ENCODE data around the gene LCE1C.

The LCE1C gene, protein sequence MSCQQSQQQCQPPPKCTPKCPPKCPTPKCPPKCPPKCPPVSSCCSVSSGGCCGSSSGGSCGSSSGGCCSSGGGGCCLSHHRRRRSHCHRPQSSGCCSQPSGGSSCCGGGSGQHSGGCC

DNA sequence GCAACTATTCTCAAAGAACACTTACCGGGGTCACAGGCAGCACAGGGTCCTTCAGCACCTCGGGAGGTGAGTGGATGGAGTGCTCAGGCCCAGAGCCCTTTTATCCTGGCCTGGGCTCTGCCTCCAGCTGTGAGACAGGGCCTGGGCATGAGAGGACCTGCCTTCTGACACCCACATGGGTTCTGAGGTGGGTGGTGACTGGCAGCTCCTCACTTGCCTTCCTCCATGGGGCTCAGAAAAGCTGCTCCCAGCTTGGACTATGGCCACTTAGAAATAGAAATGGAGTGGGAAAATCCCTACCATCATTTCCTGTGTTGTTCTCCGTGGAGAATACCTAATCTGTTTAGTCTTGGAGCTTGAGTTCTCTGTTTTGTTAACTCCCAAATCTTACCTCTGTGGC lies at the start of gene LCE1C:
Gene LCE1C, minus strand, starts transcription at position 76 of the 400 bp plus-strand sequence. CDS start 1,173 bp downstream, outside the sequence.
- in situ Hi-C loops (cut with HindIII; ENCODE audit: low sequenced_read_pairs): no loop called here
- no peak within 1 kb of the TSS for H3K4me3 ChIP-seq (ENCODE audit: low read depth, low read length)

DNA sequence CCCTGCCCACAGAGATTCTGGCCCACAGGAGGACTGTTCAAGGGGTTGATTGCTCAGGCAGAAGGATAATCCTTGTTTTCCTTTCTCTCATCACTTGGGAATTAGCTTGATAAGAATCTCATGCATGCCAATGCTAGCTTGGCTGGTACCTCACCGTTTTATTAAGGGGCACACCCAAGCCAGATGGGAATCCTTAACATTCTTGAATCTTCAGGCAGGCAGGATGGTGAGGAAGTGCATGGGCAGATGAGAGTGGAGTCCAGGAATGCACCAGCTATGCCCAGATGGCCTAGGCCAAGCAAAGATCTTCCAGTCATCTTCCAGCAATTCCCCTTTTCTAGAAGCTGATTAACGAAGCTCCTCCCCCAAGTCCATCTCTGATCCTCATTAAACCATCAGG lies 49.2 kb upstream of the LCE1C start:
- TF ChIP-seq, protein P1, sequence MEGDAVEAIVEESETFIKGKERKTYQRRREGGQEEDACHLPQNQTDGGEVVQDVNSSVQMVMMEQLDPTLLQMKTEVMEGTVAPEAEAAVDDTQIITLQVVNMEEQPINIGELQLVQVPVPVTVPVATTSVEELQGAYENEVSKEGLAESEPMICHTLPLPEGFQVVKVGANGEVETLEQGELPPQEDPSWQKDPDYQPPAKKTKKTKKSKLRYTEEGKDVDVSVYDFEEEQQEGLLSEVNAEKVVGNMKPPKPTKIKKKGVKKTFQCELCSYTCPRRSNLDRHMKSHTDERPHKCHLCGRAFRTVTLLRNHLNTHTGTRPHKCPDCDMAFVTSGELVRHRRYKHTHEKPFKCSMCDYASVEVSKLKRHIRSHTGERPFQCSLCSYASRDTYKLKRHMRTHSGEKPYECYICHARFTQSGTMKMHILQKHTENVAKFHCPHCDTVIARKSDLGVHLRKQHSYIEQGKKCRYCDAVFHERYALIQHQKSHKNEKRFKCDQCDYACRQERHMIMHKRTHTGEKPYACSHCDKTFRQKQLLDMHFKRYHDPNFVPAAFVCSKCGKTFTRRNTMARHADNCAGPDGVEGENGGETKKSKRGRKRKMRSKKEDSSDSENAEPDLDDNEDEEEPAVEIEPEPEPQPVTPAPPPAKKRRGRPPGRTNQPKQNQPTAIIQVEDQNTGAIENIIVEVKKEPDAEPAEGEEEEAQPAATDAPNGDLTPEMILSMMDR (IDR thresholded peaks at IDR 0.05; ENCODE audit: low read depth, low read length): no peak
- H3K4me3 ChIP-seq (ENCODE audit: low read depth, low read length): no peak overlapping the region
- no peak for DNase-seq (ENCODE audit: low read depth, low spot score)
- in situ Hi-C loops (cut with HindIII; ENCODE audit: low sequenced_read_pairs): no loop called here

More for the DNA sequence above, at the start of gene LCE1C:
- TF ChIP-seq, protein P1 (IDR thresholded peaks at IDR 0.05; ENCODE audit: low read depth, low read length): no peak
- no peak for DNase-seq (ENCODE audit: low read depth, low spot score)

DNA sequence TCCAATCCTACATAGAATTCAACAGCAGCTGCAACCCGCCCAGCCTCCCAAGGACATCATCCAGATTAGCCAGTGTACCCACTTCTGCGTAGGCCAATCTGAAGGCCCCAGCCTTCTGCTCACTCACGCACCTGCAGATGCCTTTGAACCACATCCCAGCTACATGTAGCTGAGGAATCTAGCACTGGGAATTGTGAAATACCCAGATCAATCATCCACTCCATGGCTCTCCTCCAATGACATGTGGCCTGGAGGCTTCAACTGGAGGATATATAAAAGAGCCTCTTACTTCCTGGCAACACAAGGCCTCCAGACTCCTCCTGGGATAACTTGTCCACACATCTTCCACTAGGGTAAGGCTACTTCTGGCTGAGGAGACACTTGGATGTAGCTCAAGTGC lies 36.1 kb upstream of the LCE1C start, which contains the start of gene LCE6A:
Gene LCE6A, plus strand, starts transcription at position 301 of the 400 bp plus-strand sequence. CDS start 665 bp downstream, outside the sequence.
- DNase-seq (ENCODE audit: low read depth, low spot score): no peak
- TF ChIP-seq, protein P1 (IDR thresholded peaks at IDR 0.05; ENCODE audit: low read depth, low read length): no peak
- no peak within 1 kb of the TSS for H3K4me3 ChIP-seq (ENCODE audit: low read depth, low read length)
- in situ Hi-C loops (cut with HindIII; ENCODE audit: low sequenced_read_pairs): no loop called here

DNA sequence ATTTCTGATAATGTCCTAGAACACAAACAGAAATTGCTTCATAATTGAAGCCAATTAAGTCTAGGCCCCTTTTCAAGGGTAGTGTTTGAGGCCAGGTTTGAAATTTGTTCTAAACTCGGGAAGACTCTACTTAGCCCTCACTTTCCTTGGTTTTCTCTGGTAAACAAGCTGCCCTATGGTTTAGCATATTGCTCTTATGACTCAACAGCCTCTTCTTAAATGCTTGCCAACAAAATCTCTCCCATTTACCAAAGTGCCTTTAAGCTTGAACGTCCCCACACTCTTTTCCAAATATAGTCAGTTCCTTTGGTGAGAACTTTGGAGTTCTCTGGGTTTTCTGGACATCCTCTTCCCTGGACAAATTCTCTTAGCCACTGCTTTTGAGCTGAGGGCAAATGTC lies 30.4 kb upstream of the LCE1C start:
- DNase-seq (ENCODE audit: low read depth, low spot score): no peak
- no peak overlapping the region for H3K4me3 ChIP-seq (ENCODE audit: low read depth, low read length)
- in situ Hi-C loops (cut with HindIII; ENCODE audit: low sequenced_read_pairs): no loop called here
- TF ChIP-seq, protein P1 (IDR thresholded peaks at IDR 0.05; ENCODE audit: low read depth, low read length): no peak

- in situ Hi-C loops (cut with HindIII; ENCODE audit: low sequenced_read_pairs): no loop called here
- TF ChIP-seq, protein P1 (IDR thresholded peaks at IDR 0.05; ENCODE audit: low read depth, low read length): no peak
- H3K4me3 ChIP-seq (ENCODE audit: low read depth, low read length): no peak within 1 kb of the TSS
- no peak for DNase-seq (ENCODE audit: low read depth, low spot score)
These were observed 20.7 kb upstream of the LCE1C start, which contains the start of gene LCE1A for GRCh38 chr1:152827173-152827572. LCE1A (plus strand) TSS chr1:152827473; CDS start chr1:152827473, 0 bp downstream.

GRCh38 chr1:152824964-152825363 lies 18.5 kb upstream of the LCE1C start:
- TF ChIP-seq, protein P1 (IDR thresholded peaks at IDR 0.05; ENCODE audit: low read depth, low read length): no peak
- no peak overlapping the region for H3K4me3 ChIP-seq (ENCODE audit: low read depth, low read length)
- in situ Hi-C loops (cut with HindIII; ENCODE audit: low sequenced_read_pairs): no loop called here
- no peak for DNase-seq (ENCODE audit: low read depth, low spot score)

All from astrocyte of the spinal cord (primary cell).